IMR-90 (cell line): Measurements from ENCODE around the gene ABHD6. TPM values are rescaled to one million over a fixed set of nuclear protein-coding genes. Genes with fewer than 3 reads are reported as not detected.

Source experiments
- ATAC-seq: fragments of 200-7000 bp; cut with Tn5 transposase; 2 replicates; pipeline ENCODE4 v1.9.1; 2020; ENCODE audit warnings: low read depth, mild to moderate bottlenecking, moderate library complexity
- BruUV-seq: library from RNA; stranded (reverse); fragments of 400-500 nt; replicated peaks from 2 replicates; lab custom pipeline; 2021; lab: Mats Ljungman, UMichigan
- CTCF ChIA-PET: fragments of 300-600 bp; formaldehyde crosslinking; extraction: SDS; loops from one replicate; lab custom pipeline; 2021; ENCODE audit warnings: antibody characterized with exemption; lab: Yijun Ruan, JAX
- POLR2A ChIA-PET: fragments of 300-600 bp; sonication (Branson Sonifier 250); formaldehyde crosslinking; loops from one replicate; lab custom pipeline; 2022; ENCODE audit warnings: antibody characterized with exemption; ENCODE audit not compliant: unreplicated experiment; lab: Charles Lee
- DNase-seq: peaks from one replicate; pipeline ENCODE4 v3.0.0; 2013
- H2AFZ ChIP-seq: replicated peaks from 2 replicates; pipeline ENCODE3; 2013; ENCODE audit warnings: low read length, mild to moderate bottlenecking; ENCODE audit not compliant: poor library complexity
- H2AK5ac ChIP-seq: 2 replicates; pipeline ENCODE4 v1.6.1; 2013; ENCODE audit warnings: low read depth, low read length, inconsistent platforms
- H2AK9ac ChIP-seq: replicated peaks from 2 replicates; pipeline ENCODE3; 2013; ENCODE audit warnings: mild to moderate bottlenecking, low read depth, low read length, moderate library complexity; ENCODE audit not compliant: poor library complexity
- H2BK120ac ChIP-seq: 2 replicates; pipeline ENCODE4 v1.6.1; 2013; ENCODE audit warnings: low read depth, low read length, inconsistent platforms
- H2BK15ac ChIP-seq: 3 replicates; pipeline ENCODE4 v1.6.1; 2013; ENCODE audit warnings: low read depth, low read length, inconsistent platforms
- H2BK20ac ChIP-seq: 2 replicates; pipeline ENCODE4 v1.6.1; 2013; ENCODE audit warnings: low read depth, mild to moderate bottlenecking, inconsistent platforms, low read length, moderate library complexity
- H2BK5ac ChIP-seq: 2 replicates; pipeline ENCODE4 v1.6.1; 2013; ENCODE audit warnings: mild to moderate bottlenecking, low read depth, low read length, inconsistent platforms; ENCODE audit not compliant: poor library complexity, severe bottlenecking
- H3K14ac ChIP-seq: replicated peaks from 2 replicates; pipeline ENCODE4 v1.6.1; 2013; ENCODE audit warnings: low read depth, low read length, inconsistent platforms
- H3K18ac ChIP-seq: 2 replicates; pipeline ENCODE4 v1.6.1; 2013; ENCODE audit warnings: low read depth, low read length, control low read depth
- H3K23ac ChIP-seq: 2 replicates; pipeline ENCODE4 v1.6.1; 2013; ENCODE audit warnings: low read depth, low read length, inconsistent platforms
- H3K27ac ChIP-seq: 2 replicates; pipeline ENCODE4 v1.5.1; 2013; ENCODE audit warnings: mild to moderate bottlenecking, control low read depth, low read length; ENCODE audit not compliant: insufficient read depth
- H3K27me3 ChIP-seq: 2 replicates; pipeline ENCODE4 v1.6.1; 2013; ENCODE audit warnings: low read length; ENCODE audit not compliant: control insufficient read depth, insufficient read depth
- H3K36me3 ChIP-seq: 2 replicates; pipeline ENCODE4 v1.6.1; 2013; ENCODE audit warnings: low read length, mixed read lengths; ENCODE audit not compliant: control insufficient read depth, insufficient read depth
- H3K4ac ChIP-seq: 2 replicates; pipeline ENCODE4 v1.6.1; 2013; ENCODE audit warnings: low read depth, low read length, inconsistent platforms
- H3K4me1 ChIP-seq: 2 replicates; pipeline ENCODE4 v1.6.1; 2013; ENCODE audit warnings: low read length, mixed read lengths; ENCODE audit not compliant: control insufficient read depth, insufficient read depth
- H3K4me2 ChIP-seq: 2 replicates; pipeline ENCODE4 v1.6.1; 2013; ENCODE audit warnings: low read depth, mild to moderate bottlenecking, control low read depth, low read length, moderate library complexity
- H3K4me3 ChIP-seq: 2 replicates; pipeline ENCODE4 v1.5.1; 2013; ENCODE audit warnings: low read depth, mild to moderate bottlenecking, control low read depth, low read length, moderate library complexity; ENCODE audit not compliant: insufficient read depth
- H3K56ac ChIP-seq: 2 replicates; pipeline ENCODE4 v1.6.1; 2013; ENCODE audit warnings: low read length, inconsistent platforms; ENCODE audit not compliant: insufficient read depth; ENCODE audit errors: extremely low read depth
- H3K79me1 ChIP-seq, 2 experiments: 2 replicates each; pipeline ENCODE4 v1.6.1; 2013; ENCODE audit warnings: low read length in 2 of 2, inconsistent platforms in 1 of 2, low read depth in 1 of 2
- H3K9ac ChIP-seq: 2 replicates; pipeline ENCODE4 v1.6.1; 2013; ENCODE audit warnings: low read depth, low read length, control low read depth
- H3K9me1 ChIP-seq: 2 replicates; pipeline ENCODE4 v1.6.1; 2013; ENCODE audit warnings: low read length, inconsistent platforms; ENCODE audit not compliant: insufficient read depth
- H3K9me3 ChIP-seq: 2 replicates; pipeline ENCODE4 v1.6.1; 2013; ENCODE audit warnings: low read length; ENCODE audit not compliant: control insufficient read depth, insufficient read depth
- H4K20me1 ChIP-seq: 2 replicates; pipeline ENCODE4 v1.6.1; 2013; ENCODE audit warnings: low read length, inconsistent platforms; ENCODE audit not compliant: insufficient read depth
- H4K5ac ChIP-seq: 2 replicates; pipeline ENCODE4 v1.6.1; 2013; ENCODE audit warnings: mild to moderate bottlenecking, low read depth, low read length, control low read depth
- H4K8ac ChIP-seq, 2 experiments: 2 replicates each; pipeline ENCODE4 v1.6.1; 2013; ENCODE audit warnings: low read depth in 2 of 2, low read length in 2 of 2, control low read depth in 1 of 2, inconsistent platforms in 1 of 2
- H4K91ac ChIP-seq: 2 replicates; pipeline ENCODE4 v1.6.1; 2013; ENCODE audit warnings: low read depth, low read length, inconsistent platforms; ENCODE audit not compliant: insufficient read depth
- CHD1 ChIP-seq: IDR thresholded peaks from 2 replicates; pipeline ENCODE4 v1.6.1; 2012; ENCODE audit warnings: low read depth, low read length, improper control_type of control experiment
- CTCF ChIP-seq: conservative IDR thresholded peaks from 2 replicates; pipeline ENCODE4 v1.5.1; 2012; ENCODE audit warnings: mild to moderate bottlenecking, low read depth, low read length, improper control_type of control experiment
- ELK1 ChIP-seq: fragments of 150-350 bp; IDR thresholded peaks from 2 replicates; pipeline ENCODE4 v1.6.1; 2016; ENCODE audit warnings: low read depth, mild to moderate bottlenecking, low read length, moderate library complexity, borderline replicate concordance
- FOS ChIP-seq: fragments of 150-350 bp; IDR thresholded peaks from 2 replicates; pipeline ENCODE4 v1.6.1; 2016; ENCODE audit warnings: low read depth, low read length
- MAFK ChIP-seq: IDR thresholded peaks from 2 replicates; pipeline ENCODE4 v1.6.1; 2012; ENCODE audit warnings: low read depth, low read length, improper control_type of control experiment
- MXI1 ChIP-seq: IDR thresholded peaks from 2 replicates; pipeline ENCODE4 v1.6.1; 2012; ENCODE audit warnings: low read depth, mild to moderate bottlenecking, low read length, moderate library complexity, borderline replicate concordance
- RAD21 ChIP-seq: IDR thresholded peaks from 2 replicates; pipeline ENCODE4 v1.6.1; 2012; ENCODE audit warnings: low read length, improper control_type of control experiment
- RCOR1 ChIP-seq: IDR thresholded peaks from 2 replicates; pipeline ENCODE4 v1.6.1; 2012; ENCODE audit warnings: mild to moderate bottlenecking, low read length, improper control_type of control experiment; ENCODE audit not compliant: insufficient replicate concordance
- RFX5 ChIP-seq: IDR thresholded peaks from 2 replicates; pipeline ENCODE4 v1.8.0; 2012; ENCODE audit warnings: low read depth, mild to moderate bottlenecking, low read length, moderate library complexity
- SMC3 ChIP-seq: fragments of 150-350 bp; IDR thresholded peaks from 2 replicates; pipeline ENCODE4 v1.6.1; 2016; ENCODE audit warnings: low read depth, mild to moderate bottlenecking, antibody characterized with exemption, low read length, moderate library complexity
- WGBS, 2 experiments: methylation state at CpG; one replicate each; pipeline versions ENCODE4 v1.1.5 to v1.1.7; 2013; ENCODE audit warnings: missing lambda C conversion rate in 2 of 2; ENCODE audit not compliant: insufficient read length in 1 of 2; ENCODE audit errors: extremely low coverage in 2 of 2; 5-methylcytosine and 5-hydroxymethylcytosine counted together
- dilution Hi-C: fragments of 300-500 bp; cut with HindIII; formaldehyde crosslinking; loops from one replicate; pipeline ENCODE4 v1.14.3; 2018; ENCODE audit warnings: low sequenced_read_pairs; ENCODE audit not compliant: unreplicated experiment
- in situ Hi-C: fragments of 300-500 bp; cut with MboI; formaldehyde crosslinking; loops from 3 replicates; pipeline ENCODE4 v1.14.3; 2019; ENCODE audit warnings: low sequenced_read_pairs, inconsistent platforms, mixed read lengths
- intact Hi-C: fragments of 100-400 bp; cut with micrococcal nuclease; formaldehyde crosslinking; loops from 2 replicates; pipeline ENCODE4 v1.10.0; 2022
- polyA plus RNA-seq, 3 experiments: library from polyadenylated mRNA; depleted of rRNA; stranded (reverse); fragments of >200 nt; gene quantifications; 2 replicates each; pipeline ENCODE4 v1.2.3, GENCODE V29; 2012; ENCODE audit warnings: low replicate concordance in 1 of 3
- total RNA-seq: library from RNA; depleted of rRNA; stranded (reverse); fragments of >200 nt; gene quantifications from 2 replicates; pipeline ENCODE4 v1.2.3, GENCODE V29; 2012

Gene ABHD6
- total and polyA plus RNA-seq, 2 of the 4 experiments (the other 2 are of a cell fraction) = 5.0 to 5.6 TPM

- WGBS, 2 experiments = 78% methylated on average over 4 of the region's 14 CpGs; no CpG with 5 or more reads in 1 of the 2 experiments
- no peak for TF ChIP-seq SMC3
- TF ChIP-seq FOS = no peak
- TF ChIP-seq MAFK = no peak
- no peak for TF ChIP-seq RCOR1
- no peak for TF ChIP-seq CHD1
- TF ChIP-seq RAD21 = no peak
- TF ChIP-seq MXI1 = no peak
- no peak for TF ChIP-seq RFX5
- no peak for TF ChIP-seq ELK1
- TF ChIP-seq CTCF = no peak
- Histone ChIP-seq H2BK15ac (no peak within 1 kb of the TSS), H3K23ac (no peak within 1 kb of the TSS), H2BK120ac (no peak within 1 kb of the TSS), H2AK9ac (peak within 1 kb of the TSS; percentile 33), H4K8ac (no peak within 1 kb of the TSS), H3K18ac (no peak within 1 kb of the TSS), H3K56ac (no peak within 1 kb of the TSS), H2AK5ac (no peak within 1 kb of the TSS), H2AFZ (peak within 1 kb of the TSS; percentile 37), H3K4me1 (no peaks in the 10 kb centered on the region; the same call in 1 of the 2 replicates), H4K20me1 (no peaks in the 10 kb centered on the region), H3K4ac (no peak within 1 kb of the TSS), H4K5ac (no peak within 1 kb of the TSS), H4K91ac (no peak within 1 kb of the TSS), H3K9me3 (no peaks in the 10 kb centered on the region), H3K27ac (no peak within 1 kb of the TSS), H3K4me2 (no peak within 1 kb of the TSS), H2BK5ac (no peak within 1 kb of the TSS), H3K27me3 (peaks cover 38% of the 10 kb centered on the region), H3K14ac (no peak within 1 kb of the TSS), H3K9ac (no peak within 1 kb of the TSS), H2BK20ac (no peak within 1 kb of the TSS), H3K4me3 (no peak within 1 kb of the TSS), H3K9me1 (no peaks in the 10 kb centered on the region), H3K79me1 (no peaks in the 10 kb centered on the region), H3K36me3 (no peaks in the 10 kb centered on the region)
- DNase-seq = no peak
- in situ Hi-C loops (no loop called here), dilution Hi-C loops (no loop called here), intact Hi-C loops (no loop called here)
- BruUV-seq = no TSS peak
- CTCF ChIA-PET = interaction anchor here (1.3 kb wide), 1 partner anchor 33 kb away, joined by 3 read pairs; no protein-coding TSS in a partner anchor
- POLR2A ChIA-PET = no interaction called here
- ATAC-seq = no peak
These were observed 26.7 kb upstream of the ABHD6 start, which contains the start of gene DNASE1L3 for GRCh38 chr3:58210761-58211460. DNASE1L3 (minus strand) TSS chr3:58210972; CDS start chr3:58210906, 66 bp downstream.
